ENCODE results near the gene SLC25A46.

Gene SLC25A46

DNA sequence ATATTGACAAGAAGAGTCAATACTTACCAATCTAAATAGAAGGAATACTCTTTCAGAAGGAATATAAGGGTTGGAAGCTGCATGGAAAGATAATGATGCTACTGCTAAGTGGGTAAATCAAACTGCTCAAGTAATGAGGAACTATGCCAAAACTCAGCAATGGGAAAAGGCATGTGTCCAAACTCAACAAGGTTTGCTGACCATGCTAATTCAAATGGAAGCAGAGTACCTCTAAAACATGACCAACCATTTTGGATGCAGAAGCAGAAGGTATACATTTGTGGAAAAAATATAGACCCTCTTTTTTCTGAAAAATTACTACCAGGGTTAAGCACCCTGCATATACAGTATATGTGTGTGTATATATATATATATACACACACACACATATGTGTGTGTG is 33.5 kb upstream of the SLC25A46 start:
- Histone ChIP-seq H3K9me3 (no peaks in the 10 kb centered on the region), H3K27ac (no peak overlapping the region), H3K36me3 (no peaks in the 10 kb centered on the region), H3K4me3 (no peak overlapping the region), H3K4me1 (peaks cover 0 to 29% (median 11%) of the 10 kb centered on the region in 4 donors), H3K27me3 (no peaks in the 10 kb centered on the region)
- TF ChIP-seq, protein P1, sequence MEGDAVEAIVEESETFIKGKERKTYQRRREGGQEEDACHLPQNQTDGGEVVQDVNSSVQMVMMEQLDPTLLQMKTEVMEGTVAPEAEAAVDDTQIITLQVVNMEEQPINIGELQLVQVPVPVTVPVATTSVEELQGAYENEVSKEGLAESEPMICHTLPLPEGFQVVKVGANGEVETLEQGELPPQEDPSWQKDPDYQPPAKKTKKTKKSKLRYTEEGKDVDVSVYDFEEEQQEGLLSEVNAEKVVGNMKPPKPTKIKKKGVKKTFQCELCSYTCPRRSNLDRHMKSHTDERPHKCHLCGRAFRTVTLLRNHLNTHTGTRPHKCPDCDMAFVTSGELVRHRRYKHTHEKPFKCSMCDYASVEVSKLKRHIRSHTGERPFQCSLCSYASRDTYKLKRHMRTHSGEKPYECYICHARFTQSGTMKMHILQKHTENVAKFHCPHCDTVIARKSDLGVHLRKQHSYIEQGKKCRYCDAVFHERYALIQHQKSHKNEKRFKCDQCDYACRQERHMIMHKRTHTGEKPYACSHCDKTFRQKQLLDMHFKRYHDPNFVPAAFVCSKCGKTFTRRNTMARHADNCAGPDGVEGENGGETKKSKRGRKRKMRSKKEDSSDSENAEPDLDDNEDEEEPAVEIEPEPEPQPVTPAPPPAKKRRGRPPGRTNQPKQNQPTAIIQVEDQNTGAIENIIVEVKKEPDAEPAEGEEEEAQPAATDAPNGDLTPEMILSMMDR (IDR thresholded peaks at IDR 0.05) = no peak
- intact Hi-C loops (cut with DNase I; ENCODE audit: low total_unique reads) = no loop called here
- DNase-seq = no peak

DNA sequence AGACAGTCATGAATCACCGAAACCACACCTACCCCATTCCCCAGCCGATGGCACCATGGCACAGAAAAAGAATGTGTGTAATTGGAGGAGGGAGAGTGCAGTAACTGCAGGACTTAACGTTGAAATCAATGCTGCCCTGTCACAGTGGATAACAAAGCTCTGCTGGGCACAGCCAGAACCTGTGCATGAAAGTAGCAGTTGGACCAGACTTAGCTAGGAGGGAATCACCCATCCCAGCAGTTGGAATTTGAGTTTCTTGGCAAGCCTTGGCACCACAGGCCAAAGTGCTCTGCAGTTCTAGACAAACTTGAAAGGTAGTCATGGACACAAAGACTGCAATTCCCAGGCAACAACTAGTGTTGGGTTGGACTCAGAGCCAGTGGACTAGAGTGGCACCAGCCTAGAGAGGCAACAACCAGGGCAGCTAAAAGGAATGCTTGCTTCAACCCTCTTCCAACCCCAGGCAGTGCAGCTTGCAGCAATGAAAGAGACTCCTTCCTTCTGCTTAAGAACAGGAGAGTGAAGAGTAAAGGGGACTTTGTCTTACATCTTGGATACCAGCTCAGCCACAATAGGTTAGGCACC is 31.5 kb upstream of the SLC25A46 start:
- intact Hi-C loops (cut with DNase I; ENCODE audit: low total_unique reads) = no loop called here
- H3K9me3 ChIP-seq = no peaks in the 10 kb centered on the region

DNA sequence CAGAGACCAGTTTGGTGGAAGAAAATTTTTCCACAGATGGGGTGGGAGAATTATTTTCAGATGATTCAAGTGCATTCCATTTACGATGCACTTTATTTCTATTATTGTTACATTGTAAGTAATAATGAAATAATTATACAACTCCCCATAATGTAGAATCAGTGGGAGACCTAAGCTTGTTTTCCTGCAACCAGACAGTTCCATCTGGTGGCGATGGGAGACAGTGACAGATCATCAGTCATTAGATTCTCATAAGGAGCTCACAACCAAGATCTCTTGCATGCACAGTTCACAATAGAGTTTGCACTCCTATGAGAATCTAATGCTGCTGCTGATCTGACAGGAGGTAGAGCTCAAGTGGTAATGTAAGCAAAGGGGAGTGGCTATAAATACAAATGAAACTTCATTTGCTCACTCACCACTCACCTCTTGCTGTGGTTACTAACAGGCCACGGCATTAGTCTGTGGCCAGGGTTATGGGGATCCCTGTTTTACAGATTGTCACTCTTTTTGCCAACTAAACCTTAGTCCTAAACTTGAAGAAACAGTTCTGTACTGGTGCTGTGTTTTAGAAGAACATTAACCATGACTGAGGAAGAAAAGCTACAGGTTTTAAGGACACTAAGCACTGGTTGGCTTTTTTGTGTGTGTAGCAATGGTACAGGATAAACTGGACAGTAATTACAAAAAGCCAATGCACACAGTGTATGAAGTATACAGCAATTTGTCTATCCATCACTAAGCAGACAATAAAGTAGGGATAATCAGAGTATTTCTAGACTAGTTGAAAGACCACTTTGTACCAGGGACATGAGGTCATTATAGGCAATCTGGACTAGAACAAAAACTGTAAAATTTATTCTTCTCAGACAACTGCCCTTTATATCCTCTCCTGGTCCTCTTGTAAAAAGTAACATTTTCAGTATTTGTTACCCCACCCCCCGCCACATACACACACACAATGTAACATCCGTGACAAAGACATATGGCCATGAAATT is 22.3 kb upstream of the SLC25A46 start:
- DNase-seq = no peak
- Histone ChIP-seq H3K36me3 (no peaks in the 10 kb centered on the region), H3K9me3 (no peaks in the 10 kb centered on the region), H3K4me1 (no peaks in the 10 kb centered on the region), H3K27ac (no peak overlapping the region), H3K27me3 (no peaks in the 10 kb centered on the region), H3K4me3 (no peak overlapping the region)
- TF ChIP-seq, protein P1 (IDR thresholded peaks at IDR 0.05) = peak; percentile 5 to 14
- intact Hi-C loops (cut with DNase I; ENCODE audit: low total_unique reads) = no loop called here

More for the DNA sequence above, 31.5 kb upstream of the SLC25A46 start:
- H3K4me1 ChIP-seq = peaks cover 0 to 24% (median 10%) of the 10 kb centered on the region in 4 donors
- H3K4me3 ChIP-seq = no peak overlapping the region
- H3K36me3 ChIP-seq = no peaks in the 10 kb centered on the region
- no peaks in the 10 kb centered on the region for H3K27me3 ChIP-seq
- DNase-seq = no peak
- TF ChIP-seq, protein P1 (IDR thresholded peaks at IDR 0.05) = no peak
- no peak overlapping the region for H3K27ac ChIP-seq

DNA sequence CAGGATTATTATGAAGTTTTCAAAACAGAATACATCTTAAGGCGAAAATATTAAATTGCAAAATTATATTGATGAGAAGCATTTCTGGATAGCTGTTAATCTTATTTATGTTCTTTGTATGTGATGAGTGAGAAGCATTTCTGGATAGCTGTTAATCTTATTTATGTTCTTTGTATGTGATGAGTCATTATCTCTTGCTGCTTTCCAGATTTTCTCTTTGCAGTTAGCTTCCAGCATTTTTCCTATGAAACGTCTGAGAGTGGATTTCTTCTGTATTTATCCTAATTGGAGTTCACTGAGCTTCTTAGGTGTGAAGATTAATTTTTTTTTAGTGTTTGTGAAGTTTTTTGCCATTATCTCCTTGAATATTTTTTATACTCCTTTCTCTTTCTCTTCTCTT is 20.5 kb upstream of the SLC25A46 start:
- no peaks in the 10 kb centered on the region for H3K36me3 ChIP-seq
- no peaks in the 10 kb centered on the region for H3K4me1 ChIP-seq
- intact Hi-C loops (cut with DNase I; ENCODE audit: low total_unique reads) = no loop called here
- TF ChIP-seq, protein P1 (IDR thresholded peaks at IDR 0.05) = no peak
- H3K27ac ChIP-seq = no peak overlapping the region
- no peaks in the 10 kb centered on the region for H3K27me3 ChIP-seq
- H3K4me3 ChIP-seq = no peak overlapping the region
- no peak for DNase-seq
- H3K9me3 ChIP-seq = no peaks in the 10 kb centered on the region

DNA sequence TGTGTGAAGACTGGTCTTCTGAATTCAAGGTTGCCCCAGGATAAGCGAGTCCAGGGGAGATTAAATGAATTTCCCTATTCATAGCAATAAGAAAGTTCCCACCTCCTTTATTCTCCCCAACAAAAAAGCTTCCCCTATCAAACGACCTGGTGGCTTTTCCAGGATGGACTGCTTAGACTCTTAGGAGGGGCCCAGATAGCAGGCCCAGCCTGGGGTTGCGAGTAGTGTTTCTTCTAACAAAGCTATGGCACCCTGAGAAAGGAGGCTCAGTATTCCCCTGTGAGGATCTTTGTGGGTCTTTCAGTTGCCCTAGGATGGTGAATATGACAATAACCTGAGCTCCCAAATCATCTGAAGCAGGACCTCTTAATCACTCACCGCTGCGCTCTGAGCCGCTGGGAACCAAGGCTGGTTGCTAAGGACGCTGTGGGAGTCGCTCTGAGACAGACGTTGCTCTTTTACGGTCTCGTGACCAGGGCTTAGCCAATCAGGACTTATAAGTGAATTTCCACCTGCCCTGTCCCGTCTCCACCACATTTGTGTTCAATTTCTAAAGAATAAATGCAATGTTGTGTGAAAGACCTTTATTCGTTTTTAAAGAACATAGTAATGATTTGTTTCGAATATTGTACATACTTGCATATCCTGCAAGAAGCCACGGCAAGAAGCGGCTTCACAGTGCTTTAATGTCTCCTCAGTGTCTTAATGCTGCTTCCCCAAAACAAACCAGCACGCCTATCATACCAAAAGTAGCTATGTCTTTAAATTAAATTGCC is 12.4 kb upstream of the SLC25A46 start, which contains the start of gene TMEM232:
TMEM232 (minus strand) TSS at position 423 of the 776 bp plus-strand sequence. CDS start 59,319 bp downstream, outside the sequence.
- Histone ChIP-seq H3K4me1 (peaks cover 0 to 10% (median 2%) of the 10 kb centered on the region in 4 donors), H3K36me3 (no peaks in the 10 kb centered on the region), H3K9me3 (no peaks in the 10 kb centered on the region), H3K27ac (no peak within 1 kb of the TSS), H3K4me3 (peak within 1 kb of the TSS; percentile 34 to 47), H3K27me3 (no peaks in the 10 kb centered on the region)
- DNase-seq = peak; percentile 37 to 76
- TF ChIP-seq, protein P1 (IDR thresholded peaks at IDR 0.05) = no peak
- intact Hi-C loops (cut with DNase I; ENCODE audit: low total_unique reads) = no loop called here

Data from tibial artery (tissue), 4 donors.